Measurements from ENCODE around the gene RUBCN. TPM values are rescaled to one million over a fixed set of nuclear protein-coding genes. Genes with fewer than 3 reads are reported as not detected.

Gene RUBCN
- total RNA-seq, 1 donor from 2014 or later, result 46.1 TPM

- DNase-seq, result no peak
- Mint-ChIP-seq H3K36me3 (ENCODE audit: unreplicated experiment) (peaks cover 34% of the 10 kb centered on the region), H3K4me1 (ENCODE audit: low read depth, unreplicated experiment) (no peaks in the 10 kb centered on the region), H3K9me3 (ENCODE audit: unreplicated experiment) (peaks cover 6% of the 10 kb centered on the region), H3K27ac (ENCODE audit: unreplicated experiment) (no peak overlapping the region), H3K4me3 (ENCODE audit: unreplicated experiment) (no peak overlapping the region), H3K27me3 (ENCODE audit: unreplicated experiment) (no peaks in the 10 kb centered on the region)
- TF ChIP-seq, protein P1, sequence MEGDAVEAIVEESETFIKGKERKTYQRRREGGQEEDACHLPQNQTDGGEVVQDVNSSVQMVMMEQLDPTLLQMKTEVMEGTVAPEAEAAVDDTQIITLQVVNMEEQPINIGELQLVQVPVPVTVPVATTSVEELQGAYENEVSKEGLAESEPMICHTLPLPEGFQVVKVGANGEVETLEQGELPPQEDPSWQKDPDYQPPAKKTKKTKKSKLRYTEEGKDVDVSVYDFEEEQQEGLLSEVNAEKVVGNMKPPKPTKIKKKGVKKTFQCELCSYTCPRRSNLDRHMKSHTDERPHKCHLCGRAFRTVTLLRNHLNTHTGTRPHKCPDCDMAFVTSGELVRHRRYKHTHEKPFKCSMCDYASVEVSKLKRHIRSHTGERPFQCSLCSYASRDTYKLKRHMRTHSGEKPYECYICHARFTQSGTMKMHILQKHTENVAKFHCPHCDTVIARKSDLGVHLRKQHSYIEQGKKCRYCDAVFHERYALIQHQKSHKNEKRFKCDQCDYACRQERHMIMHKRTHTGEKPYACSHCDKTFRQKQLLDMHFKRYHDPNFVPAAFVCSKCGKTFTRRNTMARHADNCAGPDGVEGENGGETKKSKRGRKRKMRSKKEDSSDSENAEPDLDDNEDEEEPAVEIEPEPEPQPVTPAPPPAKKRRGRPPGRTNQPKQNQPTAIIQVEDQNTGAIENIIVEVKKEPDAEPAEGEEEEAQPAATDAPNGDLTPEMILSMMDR (IDR thresholded peaks at IDR 0.05; ENCODE audit: partially characterized antibody, unreplicated experiment), result no peak
Measured at GRCh38 chr3:197700095-197700494, 36.6 kb downstream of the RUBCN start.

- Mint-ChIP-seq H3K4me1 (ENCODE audit: low read depth, unreplicated experiment) (no peaks in the 10 kb centered on the region), H3K27me3 (ENCODE audit: unreplicated experiment) (peaks cover 5% of the 10 kb centered on the region), H3K27ac (ENCODE audit: unreplicated experiment) (no peak overlapping the region), H3K4me3 (ENCODE audit: unreplicated experiment) (no peak overlapping the region), H3K9me3 (ENCODE audit: unreplicated experiment) (peaks cover 4% of the 10 kb centered on the region), H3K36me3 (ENCODE audit: unreplicated experiment) (peaks cover 32% of the 10 kb centered on the region)
- no peak for DNase-seq
- TF ChIP-seq, protein P1 (IDR thresholded peaks at IDR 0.05; ENCODE audit: partially characterized antibody, unreplicated experiment), result no peak
Measured at GRCh38 chr3:197697355-197697754, 39.3 kb downstream of the RUBCN start.

GRCh38 chr3:197694251-197694650 lies 42.5 kb downstream of the RUBCN start:
- TF ChIP-seq, protein P1 (IDR thresholded peaks at IDR 0.05; ENCODE audit: partially characterized antibody, unreplicated experiment), result no peak
- H3K27ac Mint-ChIP-seq (ENCODE audit: unreplicated experiment), result no peak overlapping the region
- no peaks in the 10 kb centered on the region for H3K4me1 Mint-ChIP-seq (ENCODE audit: low read depth, unreplicated experiment)
- H3K27me3 Mint-ChIP-seq (ENCODE audit: unreplicated experiment), result peaks cover 5% of the 10 kb centered on the region
- peaks cover 4% of the 10 kb centered on the region for H3K9me3 Mint-ChIP-seq (ENCODE audit: unreplicated experiment)
- peaks cover 32% of the 10 kb centered on the region for H3K36me3 Mint-ChIP-seq (ENCODE audit: unreplicated experiment)
- H3K4me3 Mint-ChIP-seq (ENCODE audit: unreplicated experiment), result no peak overlapping the region
- DNase-seq, result no peak

DNA sequence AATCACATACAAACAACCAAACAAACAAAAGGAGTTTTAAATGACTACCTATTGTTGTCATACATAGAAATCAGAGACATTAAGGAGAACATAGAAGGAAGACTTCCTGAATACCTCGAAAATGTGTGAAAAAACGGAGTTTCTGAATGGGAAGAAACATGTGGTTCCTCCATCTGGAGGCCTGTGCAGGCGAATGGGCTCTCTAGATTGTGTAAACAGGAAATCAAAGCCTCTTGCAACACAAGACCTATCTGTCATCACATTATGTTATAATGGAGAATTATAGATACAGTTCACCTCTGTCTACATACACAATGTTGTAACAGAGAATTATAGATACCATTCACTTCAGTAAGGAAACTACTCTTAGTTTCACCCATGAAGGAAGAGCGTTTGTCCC lies 44.1 kb downstream of the RUBCN start:
- no peak overlapping the region for H3K27ac Mint-ChIP-seq (ENCODE audit: unreplicated experiment)
- H3K4me3 Mint-ChIP-seq (ENCODE audit: unreplicated experiment), result no peak overlapping the region
- DNase-seq, result no peak
- TF ChIP-seq, protein P1 (IDR thresholded peaks at IDR 0.05; ENCODE audit: partially characterized antibody, unreplicated experiment), result no peak
- H3K27me3 Mint-ChIP-seq (ENCODE audit: unreplicated experiment), result peaks cover 5% of the 10 kb centered on the region
- no peaks in the 10 kb centered on the region for H3K4me1 Mint-ChIP-seq (ENCODE audit: low read depth, unreplicated experiment)
- no peaks in the 10 kb centered on the region for H3K9me3 Mint-ChIP-seq (ENCODE audit: unreplicated experiment)
- H3K36me3 Mint-ChIP-seq (ENCODE audit: unreplicated experiment), result peaks cover 26% of the 10 kb centered on the region

DNA sequence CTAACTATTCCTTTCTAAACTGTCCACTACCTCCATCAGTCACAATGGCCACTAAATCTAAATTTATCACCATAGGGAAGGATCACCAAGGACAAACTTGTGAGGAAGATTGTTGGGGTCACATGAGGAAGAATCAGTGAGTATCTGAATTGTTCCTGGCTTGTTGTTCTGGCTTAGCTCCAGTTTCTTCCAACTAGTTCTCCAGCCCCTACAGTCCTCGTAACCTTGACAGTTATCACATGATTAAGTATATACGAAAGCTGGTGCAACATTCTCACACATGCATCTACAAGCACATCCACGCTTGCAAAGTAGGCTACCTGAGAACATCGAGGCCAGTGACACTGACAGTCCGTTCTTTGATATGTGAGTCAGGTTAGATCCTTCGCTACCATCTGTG lies 46.0 kb downstream of the RUBCN start:
- H3K36me3 Mint-ChIP-seq (ENCODE audit: unreplicated experiment), result peaks cover 13% of the 10 kb centered on the region
- no peak overlapping the region for H3K4me3 Mint-ChIP-seq (ENCODE audit: unreplicated experiment)
- no peak overlapping the region for H3K27ac Mint-ChIP-seq (ENCODE audit: unreplicated experiment)
- peaks cover 5% of the 10 kb centered on the region for H3K27me3 Mint-ChIP-seq (ENCODE audit: unreplicated experiment)
- no peaks in the 10 kb centered on the region for H3K9me3 Mint-ChIP-seq (ENCODE audit: unreplicated experiment)
- TF ChIP-seq, protein P1 (IDR thresholded peaks at IDR 0.05; ENCODE audit: partially characterized antibody, unreplicated experiment), result no peak
- no peaks in the 10 kb centered on the region for H3K4me1 Mint-ChIP-seq (ENCODE audit: low read depth, unreplicated experiment)
- no peak for DNase-seq
